Upper lobe of right lung (tissue), 1 donor: ENCODE measurements around the gene VWA5B1. TPM values are rescaled to one million over a fixed set of nuclear protein-coding genes. Genes with fewer than 3 reads are reported as not detected.

Experiments used
- ATAC-seq: fragments of 200-7000 bp; cut with Tn5 transposase; one replicate; pipeline ENCODE4 v1.9.1; 2020; ENCODE audit warnings: mild to moderate bottlenecking, moderate library complexity
- DNase-seq: peaks from one replicate; pipeline ENCODE4 v3.0.0-alpha.2; 2020
- H3K27ac ChIP-seq: fragments of 200-600 bp; one replicate; pipeline ENCODE4 v1.8.0; 2022
- H3K27me3 ChIP-seq: fragments of 200-600 bp; one replicate; pipeline ENCODE4 v1.8.0; 2022; ENCODE audit warnings: mild to moderate bottlenecking
- H3K36me3 ChIP-seq: fragments of 200-600 bp; one replicate; pipeline ENCODE4 v1.8.0; 2022
- H3K4me1 ChIP-seq: fragments of 200-600 bp; one replicate; pipeline ENCODE4 v1.8.0; 2022
- H3K4me3 ChIP-seq: fragments of 200-600 bp; one replicate; pipeline ENCODE4 v1.8.0; 2022; ENCODE audit warnings: mild to moderate bottlenecking
- H3K9me3 ChIP-seq: fragments of 200-600 bp; one replicate; pipeline ENCODE4 v1.8.0; 2022
- CTCF ChIP-seq: fragments of 200-600 bp; IDR thresholded peaks from one replicate; pipeline ENCODE4 v1.8.0; 2022; ENCODE audit warnings: antibody characterized with exemption
- intact Hi-C: fragments of 100-400 bp; cut with DNase I; formaldehyde crosslinking; loops from one replicate; pipeline ENCODE4 v1.11.0; 2022
- total RNA-seq: library from RNA; stranded (reverse); fragmentation: NEBNext Ultra II Directional; extraction: Animal tissue kit (Norgen Biotek cat#: 25700); gene quantifications from one replicate; pipeline ENCODE4 v1.2.1, GENCODE V29; 2021
- donor health status: DM: no; HTN: yes; CAD: no; lungs with severe emphysema.

VWA5B1 gene
- total RNA-seq, 1 donor from 2014 or later: 0.09 TPM

GRCh38 chr1:20312818-20313217 lies 22.1 kb downstream of the VWA5B1 start:
- DNase-seq (no peak), ATAC-seq (no peak)
- TF ChIP-seq CTCF: no peak
- Histone ChIP-seq H3K27me3 (no peaks in the 10 kb centered on the region), H3K4me1 (no peaks in the 10 kb centered on the region), H3K36me3 (no peaks in the 10 kb centered on the region), H3K27ac (no peak overlapping the region), H3K9me3 (no peaks in the 10 kb centered on the region), H3K4me3 (no peak overlapping the region)
- intact Hi-C loops: no loop called here

- no peak for TF ChIP-seq CTCF
- Histone ChIP-seq H3K27ac (no peak overlapping the region), H3K4me3 (no peak overlapping the region), H3K27me3 (no peaks in the 10 kb centered on the region), H3K4me1 (peaks cover 2% of the 10 kb centered on the region), H3K9me3 (no peaks in the 10 kb centered on the region), H3K36me3 (no peaks in the 10 kb centered on the region)
- no peak for ATAC-seq
- intact Hi-C loops: no loop called here
- no peak for DNase-seq
Observed at GRCh38 chr1:20317471-20317870, 26.8 kb downstream of the VWA5B1 start.

- peaks cover 4% of the 10 kb centered on the region for H3K4me1 ChIP-seq
- TF ChIP-seq CTCF: no peak
- H3K9me3 ChIP-seq: no peaks in the 10 kb centered on the region
- no peak overlapping the region for H3K27ac ChIP-seq
- intact Hi-C loops: no loop called here
- H3K27me3 ChIP-seq: no peaks in the 10 kb centered on the region
- no peaks in the 10 kb centered on the region for H3K36me3 ChIP-seq
- no peak overlapping the region for H3K4me3 ChIP-seq
- ATAC-seq (no peak), DNase-seq (no peak)
Observed at GRCh38 chr1:20318521-20318920, 27.8 kb downstream of the VWA5B1 start.

- no peak for ATAC-seq
- Histone ChIP-seq H3K4me1 (peaks cover 4% of the 10 kb centered on the region), H3K27me3 (no peaks in the 10 kb centered on the region)
Observed at GRCh38 chr1:20318971-20319370, 28.3 kb downstream of the VWA5B1 start.

GRCh38 chr1:20319456-20320220 lies 29.0 kb downstream of the VWA5B1 start:
- no peaks in the 10 kb centered on the region for H3K36me3 ChIP-seq
- H3K27ac ChIP-seq: no peak overlapping the region
- intact Hi-C loops: no loop called here
- ATAC-seq: no peak
- DNase-seq: no peak
- no peaks in the 10 kb centered on the region for H3K27me3 ChIP-seq
- peaks cover 4% of the 10 kb centered on the region for H3K4me1 ChIP-seq
- TF ChIP-seq CTCF: no peak
- no peak overlapping the region for H3K4me3 ChIP-seq
- no peaks in the 10 kb centered on the region for H3K9me3 ChIP-seq

More at GRCh38 chr1:20318971-20319370, 28.3 kb downstream of the VWA5B1 start:
- Histone ChIP-seq H3K27ac (no peak overlapping the region), H3K4me3 (no peak overlapping the region), H3K36me3 (no peaks in the 10 kb centered on the region), H3K9me3 (no peaks in the 10 kb centered on the region)
- TF ChIP-seq CTCF: no peak
- intact Hi-C loops: no loop called here
- DNase-seq: no peak
